SKM-1 treated with dmso at 0.1 percent for 144 hours (cell line): Measurements from ENCODE around the gene TRDMT1.

ENCODE experiments used
- DNase-seq: peaks from one replicate; lab custom pipeline; 2025; ENCODE audit not compliant: unreplicated experiment; lab: John Stamatoyannopoulos, UW

Gene TRDMT1

DNA sequence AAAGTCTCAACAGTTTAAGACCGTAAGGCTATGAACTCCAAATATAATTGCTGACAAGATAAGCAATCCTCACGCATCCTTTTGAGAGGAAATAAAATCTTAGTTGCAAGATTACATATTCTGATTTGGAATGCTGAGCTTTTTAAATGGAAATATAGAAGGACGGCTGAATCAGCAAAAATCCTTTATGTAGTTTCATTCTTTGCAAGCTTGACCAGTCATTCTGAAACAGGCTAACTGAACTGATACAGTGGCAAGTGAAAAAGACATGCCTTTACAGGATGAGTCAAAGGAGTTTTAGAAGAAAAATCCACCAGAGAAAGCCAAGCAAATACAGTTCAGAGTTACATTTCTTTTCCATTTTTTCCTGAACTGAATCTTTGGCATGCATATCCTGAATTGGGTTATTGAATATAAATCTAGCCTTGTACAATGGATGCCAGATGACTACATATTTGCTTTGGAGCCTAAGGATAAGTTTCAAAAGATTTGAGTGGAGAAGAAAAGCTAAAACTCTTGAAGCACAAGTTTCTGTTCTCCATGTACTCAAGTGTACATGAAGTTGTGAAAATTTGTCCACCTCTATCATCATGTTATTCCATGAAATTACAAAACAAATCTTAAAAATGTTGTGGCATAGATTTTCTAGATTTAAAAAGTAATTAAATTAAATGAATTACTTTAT is 30.9 kb upstream of the TRDMT1 start:
- no peak for DNase-seq

DNA sequence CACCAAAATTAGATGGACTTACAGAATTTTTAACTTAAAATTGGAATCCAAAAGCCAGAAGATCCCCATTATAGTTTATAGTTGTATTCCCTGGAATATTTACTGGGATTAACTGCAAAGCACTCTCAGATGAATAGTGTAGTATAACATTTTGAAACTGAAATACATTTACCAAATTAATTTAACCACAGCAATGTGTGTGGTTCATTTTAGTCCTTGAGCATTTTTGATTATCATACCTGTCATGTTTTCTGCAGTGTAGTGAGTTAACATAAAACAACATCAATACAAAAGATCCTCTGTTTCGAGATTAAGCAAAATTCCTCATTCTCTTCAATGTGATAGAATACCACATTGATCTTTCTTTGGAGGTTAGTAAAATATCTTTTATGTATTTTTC is 30.3 kb upstream of the TRDMT1 start:
- no peak for DNase-seq

DNA sequence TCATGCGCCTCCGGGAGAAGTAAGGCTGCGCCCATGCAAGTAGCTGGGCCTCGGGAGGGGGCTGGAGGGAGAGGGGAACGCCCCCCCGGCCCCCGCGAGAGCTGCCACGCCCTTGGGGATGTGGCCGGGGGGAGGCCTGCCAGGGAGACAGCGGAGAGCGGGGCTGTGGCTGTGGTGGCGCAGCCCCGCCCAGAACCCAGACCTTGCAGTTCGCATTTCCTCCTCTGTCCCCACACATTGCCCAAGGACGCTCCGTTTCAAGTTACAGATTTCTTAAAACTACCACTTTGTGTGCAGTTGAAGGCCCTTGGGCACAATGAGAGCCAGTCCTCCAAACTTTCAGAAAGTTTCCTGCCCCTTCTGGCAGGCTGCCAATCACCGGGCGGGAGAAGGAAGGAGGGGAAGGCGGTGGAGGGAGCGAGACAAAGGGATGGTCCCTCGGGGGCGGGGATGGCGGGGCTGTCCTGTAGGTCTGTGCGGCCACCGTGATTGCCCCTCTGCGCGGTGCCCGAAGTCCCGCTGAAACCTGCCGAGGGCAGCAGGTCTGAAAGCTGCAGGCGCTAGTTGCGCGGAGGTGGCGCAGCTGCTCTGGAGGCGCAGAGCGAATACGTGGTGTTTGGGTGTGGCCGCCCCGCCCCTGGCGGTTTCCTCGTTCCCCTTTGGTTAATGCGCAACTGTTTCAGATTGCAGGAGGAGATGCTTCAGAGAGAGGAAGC is 28.7 kb upstream of the TRDMT1 start:
- peak; percentile 75 for DNase-seq

DNA sequence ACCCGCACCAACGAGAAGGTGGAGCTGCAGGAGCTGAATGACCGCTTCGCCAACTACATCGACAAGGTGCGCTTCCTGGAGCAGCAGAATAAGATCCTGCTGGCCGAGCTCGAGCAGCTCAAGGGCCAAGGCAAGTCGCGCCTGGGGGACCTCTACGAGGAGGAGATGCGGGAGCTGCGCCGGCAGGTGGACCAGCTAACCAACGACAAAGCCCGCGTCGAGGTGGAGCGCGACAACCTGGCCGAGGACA is 28.2 kb upstream of the TRDMT1 start:
- DNase-seq = no peak

DNA sequence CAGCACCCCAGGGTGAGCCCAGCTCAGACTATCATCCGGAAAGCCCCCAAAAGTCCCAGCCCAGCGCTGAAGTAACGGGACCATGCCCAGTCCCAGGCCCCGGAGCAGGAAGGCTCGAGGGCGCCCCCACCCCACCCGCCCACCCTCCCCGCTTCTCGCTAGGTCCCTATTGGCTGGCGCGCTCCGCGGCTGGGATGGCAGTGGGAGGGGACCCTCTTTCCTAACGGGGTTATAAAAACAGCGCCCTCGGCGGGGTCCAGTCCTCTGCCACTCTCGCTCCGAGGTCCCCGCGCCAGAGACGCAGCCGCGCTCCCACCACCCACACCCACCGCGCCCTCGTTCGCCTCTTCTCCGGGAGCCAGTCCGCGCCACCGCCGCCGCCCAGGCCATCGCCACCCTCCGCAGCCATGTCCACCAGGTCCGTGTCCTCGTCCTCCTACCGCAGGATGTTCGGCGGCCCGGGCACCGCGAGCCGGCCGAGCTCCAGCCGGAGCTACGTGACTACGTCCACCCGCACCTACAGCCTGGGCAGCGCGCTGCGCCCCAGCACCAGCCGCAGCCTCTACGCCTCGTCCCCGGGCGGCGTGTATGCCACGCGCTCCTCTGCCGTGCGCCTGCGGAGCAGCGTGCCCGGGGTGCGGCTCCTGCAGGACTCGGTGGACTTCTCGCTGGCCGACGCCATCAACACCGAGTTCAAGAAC is 27.7 kb upstream of the TRDMT1 start:
- DNase-seq = no peak

DNA sequence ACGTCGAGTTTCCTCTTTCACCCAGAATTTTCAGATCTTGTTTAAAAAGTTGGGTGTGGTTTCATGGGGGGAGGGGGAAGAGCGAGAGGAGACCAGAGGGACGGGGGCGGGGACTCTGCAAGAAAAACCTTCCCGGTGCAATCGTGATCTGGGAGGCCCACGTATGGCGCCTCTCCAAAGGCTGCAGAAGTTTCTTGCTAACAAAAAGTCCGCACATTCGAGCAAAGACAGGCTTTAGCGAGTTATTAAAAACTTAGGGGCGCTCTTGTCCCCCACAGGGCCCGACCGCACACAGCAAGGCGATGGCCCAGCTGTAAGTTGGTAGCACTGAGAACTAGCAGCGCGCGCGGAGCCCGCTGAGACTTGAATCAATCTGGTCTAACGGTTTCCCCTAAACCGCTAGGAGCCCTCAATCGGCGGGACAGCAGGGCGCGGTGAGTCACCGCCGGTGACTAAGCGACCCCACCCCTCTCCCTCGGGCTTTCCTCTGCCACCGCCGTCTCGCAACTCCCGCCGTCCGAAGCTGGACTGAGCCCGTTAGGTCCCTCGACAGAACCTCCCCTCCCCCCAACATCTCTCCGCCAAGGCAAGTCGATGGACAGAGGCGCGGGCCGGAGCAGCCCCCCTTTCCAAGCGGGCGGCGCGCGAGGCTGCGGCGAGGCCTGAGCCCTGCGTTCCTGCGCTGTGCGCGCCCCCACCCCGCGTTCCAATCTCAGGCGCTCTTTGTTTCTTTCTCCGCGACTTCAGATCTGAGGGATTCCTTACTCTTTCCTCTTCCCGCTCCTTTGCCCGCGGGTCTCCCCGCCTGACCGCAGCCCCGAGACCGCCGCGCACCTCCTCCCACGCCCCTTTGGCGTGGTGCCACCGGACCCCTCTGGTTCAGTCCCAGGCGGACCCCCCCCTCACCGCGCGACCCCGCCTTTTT is 26.9 kb upstream of the TRDMT1 start, which contains the start of gene VIM:
VIM (plus strand) TSS at position 151 of the 925 bp plus-strand sequence. CDS start 1,182 bp downstream, outside the sequence.
- peak; percentile 36 for DNase-seq

DNA sequence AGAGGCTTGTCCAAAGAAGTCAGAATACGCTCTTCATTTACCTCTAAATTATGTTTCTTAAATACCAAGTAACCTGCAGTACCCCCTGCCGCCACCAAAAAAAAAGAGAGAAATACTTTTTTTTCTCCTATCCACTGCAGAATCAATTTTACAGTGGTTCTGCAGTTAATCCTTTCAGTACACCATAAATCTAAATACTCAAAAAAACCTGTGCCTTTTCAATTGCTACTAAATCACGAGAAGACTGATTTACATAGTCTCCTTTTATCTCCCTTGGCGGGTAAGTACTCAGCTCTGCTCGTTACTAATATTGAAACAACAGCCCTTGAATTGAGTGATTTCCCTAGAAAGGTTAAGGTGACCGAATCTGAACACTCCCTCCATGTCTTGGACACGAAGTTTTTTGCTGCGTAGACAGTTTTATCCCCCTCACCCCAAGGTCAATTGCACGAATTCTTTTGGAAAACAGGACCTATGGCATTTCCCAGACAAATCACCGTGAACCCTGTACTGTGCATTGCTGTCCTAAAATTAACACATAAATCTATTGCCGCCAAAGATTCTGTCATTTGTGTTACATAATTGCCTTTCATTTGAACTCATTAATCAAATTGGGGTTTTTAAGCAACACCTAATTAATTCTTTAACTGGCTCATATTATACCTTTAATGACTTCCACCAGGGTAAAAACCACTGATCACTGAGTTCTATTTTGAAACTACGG is 26.1 kb upstream of the TRDMT1 start:
- no peak for DNase-seq

DNA sequence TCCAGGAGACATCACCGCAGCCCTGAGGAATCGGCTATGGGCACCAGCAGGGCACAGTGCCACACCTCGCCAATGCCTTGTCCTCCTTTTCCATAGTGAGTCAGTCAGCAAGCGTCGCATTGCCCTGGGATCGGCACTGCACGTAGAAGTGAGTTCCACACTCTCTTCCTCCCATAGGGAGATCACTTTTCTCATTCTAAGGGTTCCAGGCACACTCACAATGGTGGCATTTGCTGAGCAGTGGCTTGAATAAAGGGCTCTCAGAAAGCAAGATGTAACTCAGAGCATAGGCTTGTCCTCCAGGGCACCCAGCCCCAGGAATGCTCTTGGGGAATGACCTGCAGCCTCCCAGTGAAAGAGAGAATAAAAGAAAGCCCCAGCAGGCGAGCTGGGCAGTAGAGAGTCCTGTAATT is 25.4 kb upstream of the TRDMT1 start:
- no peak for DNase-seq

DNA sequence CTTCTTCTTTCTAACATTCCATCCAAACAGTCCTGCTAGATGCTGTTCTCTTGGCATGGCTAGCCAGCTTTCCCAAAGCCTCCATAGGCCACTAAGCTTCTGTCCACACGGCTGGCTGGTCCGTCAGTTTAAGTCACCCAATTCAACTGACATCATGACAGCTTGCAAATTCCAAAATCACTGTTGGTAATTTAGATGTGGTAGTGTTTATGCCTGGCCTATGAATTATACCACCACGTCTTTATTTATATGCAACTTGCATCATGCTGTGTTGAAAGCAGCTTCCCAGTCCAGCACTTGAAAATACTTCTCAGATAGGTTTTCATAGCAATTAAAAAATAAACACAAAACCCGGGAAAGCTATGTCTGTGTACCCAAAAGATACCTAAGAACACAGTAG is 24.3 kb upstream of the TRDMT1 start:
- DNase-seq = no peak

DNA sequence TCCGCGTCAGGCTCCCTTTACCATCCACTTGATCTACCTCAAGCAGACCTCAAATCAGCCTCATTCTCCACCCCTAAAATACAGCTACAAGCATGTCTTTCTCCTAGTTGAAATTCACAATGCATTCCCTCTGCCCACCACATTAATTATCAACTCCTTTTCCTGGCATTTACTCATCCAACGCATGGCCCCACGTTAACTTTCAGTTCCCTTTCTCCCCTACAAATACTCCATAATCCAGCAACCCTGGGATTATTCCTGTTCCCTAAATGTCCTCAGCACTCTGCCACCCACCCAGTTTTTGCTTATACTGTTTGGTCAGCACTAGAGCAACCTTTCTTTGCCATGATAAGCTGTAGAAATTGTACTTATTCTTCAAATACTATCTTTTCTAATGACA is 20.9 kb upstream of the TRDMT1 start:
- no peak for DNase-seq

DNA sequence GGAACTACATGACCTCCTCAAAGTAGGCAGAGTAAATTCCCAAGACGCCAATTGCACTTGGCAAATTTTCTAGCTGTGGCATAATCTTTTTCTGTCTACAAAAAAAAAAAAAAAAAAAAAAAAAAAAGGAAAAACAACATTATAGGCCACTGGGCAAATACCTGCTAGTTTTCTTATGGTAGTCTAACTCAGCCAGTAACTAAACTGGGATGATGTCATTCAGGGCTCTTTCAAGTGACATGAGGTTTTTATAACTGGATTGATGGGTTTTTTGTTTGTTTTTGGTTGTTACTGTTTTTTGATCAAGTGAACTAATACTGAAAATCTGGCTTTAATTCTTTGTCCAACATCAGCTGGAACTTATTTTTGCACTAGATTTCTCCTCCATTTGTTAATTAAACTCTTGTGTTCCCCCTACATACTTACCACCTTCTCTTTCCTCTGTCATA is 19.2 kb upstream of the TRDMT1 start:
- DNase-seq = no peak

DNA sequence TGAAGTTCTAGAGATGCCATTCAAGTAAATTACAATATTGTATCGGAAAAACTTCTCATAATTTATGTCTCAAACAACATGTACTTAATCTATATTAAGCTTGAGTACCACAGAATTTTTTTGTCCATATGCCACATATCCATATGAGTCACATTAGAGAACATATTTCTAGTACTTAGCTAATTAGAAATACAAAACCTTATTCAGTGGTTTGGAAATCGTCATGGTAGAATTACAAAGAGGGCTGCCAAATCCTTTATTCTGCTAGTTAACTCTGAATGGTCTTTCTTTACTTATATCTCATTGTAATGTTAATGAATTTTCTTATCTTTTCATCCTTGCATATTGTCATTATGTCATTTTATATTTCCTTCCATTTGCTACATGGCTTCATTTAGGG is 17.6 kb upstream of the TRDMT1 start:
- DNase-seq = no peak

DNA sequence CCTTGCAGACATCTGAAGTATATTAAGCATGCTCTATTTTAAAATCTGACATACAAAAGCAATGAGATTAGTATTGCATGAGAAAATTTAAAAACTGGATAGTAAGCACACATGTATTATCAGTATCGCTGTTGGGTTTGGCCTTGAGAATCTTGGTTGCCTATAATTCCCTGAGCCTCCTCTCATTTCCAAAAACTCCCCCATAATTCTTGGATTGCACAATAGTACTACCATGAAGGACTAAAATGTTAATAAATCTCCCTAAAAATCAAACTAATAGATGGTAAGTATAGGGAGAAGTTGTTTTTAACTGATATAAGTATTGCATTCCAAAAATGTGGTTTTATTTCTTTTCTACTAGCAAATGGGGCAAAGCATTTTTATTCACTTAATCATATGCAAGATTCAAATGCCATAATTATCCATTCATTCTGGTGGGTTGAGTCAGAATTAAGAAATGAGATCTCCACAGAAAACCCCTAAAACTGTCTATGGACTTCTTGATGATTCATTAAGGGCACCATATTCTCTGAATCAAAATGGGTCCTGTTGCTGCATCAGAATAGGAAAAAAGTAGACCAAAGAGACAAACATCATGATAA is 16.3 kb upstream of the TRDMT1 start:
- no peak for DNase-seq

DNA sequence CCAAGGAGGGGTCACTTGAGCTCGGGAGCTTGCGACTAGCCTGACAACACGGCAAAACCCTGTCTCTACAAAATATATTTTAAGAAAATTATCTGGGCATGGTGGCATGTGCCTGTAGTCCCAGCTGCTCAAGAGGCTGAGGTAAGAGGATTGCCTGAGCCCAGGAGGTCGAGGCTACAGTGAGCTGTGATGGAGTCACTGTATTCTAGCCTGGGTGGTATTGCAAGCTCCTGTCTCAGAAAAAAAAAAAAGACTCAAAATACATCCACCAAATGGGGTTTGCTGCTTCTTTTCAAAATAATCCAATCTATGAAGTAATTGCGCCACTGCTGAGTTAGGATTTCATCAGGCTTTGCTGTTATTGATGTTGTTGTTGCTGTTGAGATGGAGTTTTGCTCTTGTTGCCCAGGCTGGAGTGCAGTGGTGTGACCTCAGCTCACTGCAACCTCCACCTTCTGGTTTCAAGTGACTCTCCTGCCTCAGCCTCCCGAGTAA is 15.5 kb upstream of the TRDMT1 start:
- DNase-seq = no peak

DNA sequence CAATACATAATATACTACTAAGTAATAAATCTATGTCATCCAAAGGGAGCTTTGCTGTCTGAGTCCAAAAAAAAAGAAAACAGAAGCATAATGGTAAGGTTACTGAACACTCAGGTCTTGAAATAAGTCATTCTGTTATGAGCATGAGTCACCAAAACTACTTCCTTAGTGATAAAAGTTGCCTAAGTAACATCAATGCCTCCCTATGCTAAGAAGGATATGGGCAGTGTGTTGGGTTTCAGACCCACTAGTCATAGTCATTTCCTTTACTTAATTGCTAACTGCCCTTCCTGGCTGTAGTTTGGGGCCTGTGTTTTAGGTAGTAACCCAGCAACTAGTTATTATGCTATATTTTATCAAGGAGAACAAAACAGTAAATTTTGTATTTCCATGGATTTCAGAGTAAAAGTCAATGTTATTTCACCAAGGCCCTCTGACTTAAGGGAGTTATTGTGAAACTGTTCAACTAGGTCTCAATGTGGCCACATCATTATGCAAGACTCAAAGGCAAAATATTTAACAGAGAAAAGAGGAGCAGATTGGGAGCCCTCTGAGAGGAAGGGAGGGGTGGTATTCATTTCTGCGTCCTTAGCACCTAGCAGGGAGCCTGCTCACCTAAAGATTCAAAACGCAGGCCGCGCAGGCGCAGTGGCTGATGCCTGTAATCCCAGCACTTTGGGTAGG is 14.9 kb upstream of the TRDMT1 start:
- DNase-seq = peak; percentile 92

DNA sequence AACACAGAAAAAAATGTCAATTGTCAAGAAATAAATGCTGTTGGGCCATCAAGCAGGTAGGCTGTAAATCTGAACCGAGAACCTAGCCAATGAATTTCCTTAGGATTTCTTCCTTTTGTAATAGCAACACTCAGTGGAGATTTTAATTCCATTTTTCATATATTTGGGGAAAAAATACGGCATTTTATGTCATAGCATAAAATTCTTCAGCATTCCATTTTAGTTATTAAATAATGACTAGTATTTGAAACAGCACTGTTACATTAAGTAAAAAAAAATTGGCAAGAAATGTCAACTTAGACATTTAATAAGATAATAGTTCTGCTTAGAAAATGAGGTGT is 14.3 kb upstream of the TRDMT1 start:
- DNase-seq = no peak

DNA sequence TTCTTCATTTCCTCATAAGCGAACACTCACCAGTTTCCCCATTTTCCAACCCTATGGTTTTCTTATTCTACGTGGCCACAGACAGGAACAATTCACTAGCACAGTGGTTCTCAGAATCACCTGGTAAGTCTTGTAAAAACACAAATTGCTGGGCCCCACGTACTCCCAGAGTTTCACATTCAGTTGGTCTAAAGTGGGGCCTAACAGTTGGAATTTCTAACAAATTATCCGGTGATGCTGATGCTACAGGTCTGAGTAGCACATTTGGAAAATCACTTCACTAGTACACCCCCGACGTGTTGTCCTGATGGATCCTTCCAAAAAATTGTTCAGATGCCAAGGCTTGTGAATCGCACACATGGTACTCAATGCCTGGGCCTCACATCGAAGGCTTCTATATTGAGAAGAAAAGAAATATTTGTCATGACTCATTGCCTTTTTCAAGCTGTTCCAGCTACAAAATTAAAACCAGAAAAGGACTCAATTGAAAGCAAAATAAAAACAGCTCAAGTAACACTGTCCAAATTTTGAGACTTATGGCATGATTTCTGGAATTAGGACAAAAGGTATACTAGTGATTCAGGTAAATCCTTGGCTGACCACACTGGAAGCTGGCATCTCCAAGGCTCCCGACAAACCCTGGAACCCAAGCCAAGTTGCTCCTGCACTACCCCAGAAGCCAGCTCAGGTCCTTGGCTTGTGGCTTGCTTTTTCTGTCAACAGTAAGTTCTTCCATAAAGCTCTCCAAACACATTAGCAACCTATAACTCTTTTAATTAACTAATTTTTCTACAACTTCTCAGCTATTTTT is 13.7 kb upstream of the TRDMT1 start:
- DNase-seq = no peak

DNA sequence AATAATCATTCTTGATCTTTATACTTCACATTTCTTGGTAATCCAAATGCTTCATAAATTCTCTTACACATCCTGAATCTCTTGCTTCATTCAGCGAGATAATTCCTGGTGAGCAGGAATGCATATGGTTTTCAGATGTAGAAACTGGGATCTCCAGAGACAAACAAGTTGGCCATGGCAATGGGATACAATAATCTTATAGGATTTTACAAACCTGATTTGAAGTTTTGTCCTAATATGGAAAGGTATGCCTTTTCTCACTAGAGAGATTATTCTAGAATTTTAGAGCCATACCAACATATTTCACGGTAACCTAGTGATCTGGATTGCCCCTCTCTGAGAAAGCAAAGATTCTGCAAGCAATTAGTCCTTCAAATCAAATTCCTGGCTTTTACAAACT is 13.1 kb upstream of the TRDMT1 start:
- DNase-seq = no peak
